Measurements from ENCODE around the gene CTIF. TPM values are rescaled to one million over a fixed set of nuclear protein-coding genes. Genes with fewer than 3 reads are reported as not detected.

Gene CTIF
- total RNA-seq, 1 donor from 2014 or later: 15.0 TPM

DNA sequence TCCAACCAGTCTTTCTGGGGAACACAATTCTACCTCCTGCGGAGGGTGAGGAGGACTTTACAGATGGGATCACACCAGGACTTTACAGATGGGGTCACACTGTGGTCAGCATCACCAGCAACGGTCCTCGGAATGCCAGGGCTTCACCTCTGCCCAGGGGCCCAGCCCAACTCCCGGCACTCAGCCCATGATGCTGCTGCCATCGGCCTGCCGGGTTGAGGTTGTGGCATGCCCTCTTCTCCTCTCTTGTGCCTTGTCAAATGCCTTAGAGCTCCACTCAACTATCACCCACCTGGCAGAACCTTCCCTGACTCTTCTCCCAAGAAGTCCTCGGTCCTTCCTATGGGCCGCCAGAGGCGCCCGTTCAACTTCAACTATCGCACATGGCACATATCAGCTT is 166.7 kb downstream of the CTIF start:
- TF ChIP-seq, protein P1, sequence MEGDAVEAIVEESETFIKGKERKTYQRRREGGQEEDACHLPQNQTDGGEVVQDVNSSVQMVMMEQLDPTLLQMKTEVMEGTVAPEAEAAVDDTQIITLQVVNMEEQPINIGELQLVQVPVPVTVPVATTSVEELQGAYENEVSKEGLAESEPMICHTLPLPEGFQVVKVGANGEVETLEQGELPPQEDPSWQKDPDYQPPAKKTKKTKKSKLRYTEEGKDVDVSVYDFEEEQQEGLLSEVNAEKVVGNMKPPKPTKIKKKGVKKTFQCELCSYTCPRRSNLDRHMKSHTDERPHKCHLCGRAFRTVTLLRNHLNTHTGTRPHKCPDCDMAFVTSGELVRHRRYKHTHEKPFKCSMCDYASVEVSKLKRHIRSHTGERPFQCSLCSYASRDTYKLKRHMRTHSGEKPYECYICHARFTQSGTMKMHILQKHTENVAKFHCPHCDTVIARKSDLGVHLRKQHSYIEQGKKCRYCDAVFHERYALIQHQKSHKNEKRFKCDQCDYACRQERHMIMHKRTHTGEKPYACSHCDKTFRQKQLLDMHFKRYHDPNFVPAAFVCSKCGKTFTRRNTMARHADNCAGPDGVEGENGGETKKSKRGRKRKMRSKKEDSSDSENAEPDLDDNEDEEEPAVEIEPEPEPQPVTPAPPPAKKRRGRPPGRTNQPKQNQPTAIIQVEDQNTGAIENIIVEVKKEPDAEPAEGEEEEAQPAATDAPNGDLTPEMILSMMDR (IDR thresholded peaks at IDR 0.05; ENCODE audit: insufficient read depth, low read length, severe bottlenecking): no peak
- peaks cover 2% of the 10 kb centered on the region for H3K36me3 ChIP-seq (ENCODE audit: control insufficient read depth, insufficient read depth, low read length)
- H3K4me3 ChIP-seq (ENCODE audit: low read depth, low read length): no peak overlapping the region
- FAIRE-seq (no peak), DNase-seq (ENCODE audit: low read depth) (no peak)
- no peaks in the 10 kb centered on the region for H3K27me3 ChIP-seq (ENCODE audit: control insufficient read depth, insufficient read depth, low read length)

GRCh38 chr18:48706731-48707130 is 167.9 kb downstream of the CTIF start:
- H3K4me3 ChIP-seq (ENCODE audit: low read depth, low read length): no peak overlapping the region
- FAIRE-seq (no peak), DNase-seq (ENCODE audit: low read depth) (no peak)
- TF ChIP-seq, protein P1 (IDR thresholded peaks at IDR 0.05; ENCODE audit: insufficient read depth, low read length, severe bottlenecking): no peak
- H3K36me3 ChIP-seq (ENCODE audit: control insufficient read depth, insufficient read depth, low read length): peaks cover 5% of the 10 kb centered on the region
- H3K27me3 ChIP-seq (ENCODE audit: control insufficient read depth, insufficient read depth, low read length): no peaks in the 10 kb centered on the region

- FAIRE-seq (no peak), DNase-seq (ENCODE audit: low read depth) (no peak)
- TF ChIP-seq, protein P1 (IDR thresholded peaks at IDR 0.05; ENCODE audit: insufficient read depth, low read length, severe bottlenecking): no peak
- Histone ChIP-seq H3K36me3 (ENCODE audit: control insufficient read depth, insufficient read depth, low read length) (peaks cover 7% of the 10 kb centered on the region), H3K4me3 (ENCODE audit: low read depth, low read length) (no peak overlapping the region), H3K27me3 (ENCODE audit: control insufficient read depth, insufficient read depth, low read length) (no peaks in the 10 kb centered on the region)
Observed at GRCh38 chr18:48707636-48708296, 168.9 kb downstream of the CTIF start.

DNA sequence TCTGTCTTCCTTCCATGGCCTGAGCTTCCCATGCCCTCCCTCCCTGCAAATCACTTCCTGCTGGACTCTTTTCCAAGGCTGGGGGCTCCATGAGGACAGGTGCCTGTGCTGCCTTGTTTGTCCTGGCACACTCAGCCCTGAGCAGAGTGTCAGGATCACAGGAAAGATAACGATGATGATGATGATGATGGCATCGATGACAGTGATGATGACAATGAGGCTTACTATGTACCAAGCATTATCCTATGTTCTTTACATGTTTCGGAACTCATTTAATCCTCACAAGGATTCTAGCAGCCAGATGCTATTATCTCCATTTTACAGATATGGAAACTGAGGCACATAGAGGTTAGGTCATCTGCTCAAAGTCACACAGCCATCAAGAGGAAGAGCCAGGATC is 170.0 kb downstream of the CTIF start:
- TF ChIP-seq, protein P1 (IDR thresholded peaks at IDR 0.05; ENCODE audit: insufficient read depth, low read length, severe bottlenecking): no peak
- Histone ChIP-seq H3K4me3 (ENCODE audit: low read depth, low read length) (no peak overlapping the region), H3K36me3 (ENCODE audit: control insufficient read depth, insufficient read depth, low read length) (peaks cover 9% of the 10 kb centered on the region), H3K27me3 (ENCODE audit: control insufficient read depth, insufficient read depth, low read length) (no peaks in the 10 kb centered on the region)
- no peak for FAIRE-seq
- DNase-seq (ENCODE audit: low read depth): no peak

DNA sequence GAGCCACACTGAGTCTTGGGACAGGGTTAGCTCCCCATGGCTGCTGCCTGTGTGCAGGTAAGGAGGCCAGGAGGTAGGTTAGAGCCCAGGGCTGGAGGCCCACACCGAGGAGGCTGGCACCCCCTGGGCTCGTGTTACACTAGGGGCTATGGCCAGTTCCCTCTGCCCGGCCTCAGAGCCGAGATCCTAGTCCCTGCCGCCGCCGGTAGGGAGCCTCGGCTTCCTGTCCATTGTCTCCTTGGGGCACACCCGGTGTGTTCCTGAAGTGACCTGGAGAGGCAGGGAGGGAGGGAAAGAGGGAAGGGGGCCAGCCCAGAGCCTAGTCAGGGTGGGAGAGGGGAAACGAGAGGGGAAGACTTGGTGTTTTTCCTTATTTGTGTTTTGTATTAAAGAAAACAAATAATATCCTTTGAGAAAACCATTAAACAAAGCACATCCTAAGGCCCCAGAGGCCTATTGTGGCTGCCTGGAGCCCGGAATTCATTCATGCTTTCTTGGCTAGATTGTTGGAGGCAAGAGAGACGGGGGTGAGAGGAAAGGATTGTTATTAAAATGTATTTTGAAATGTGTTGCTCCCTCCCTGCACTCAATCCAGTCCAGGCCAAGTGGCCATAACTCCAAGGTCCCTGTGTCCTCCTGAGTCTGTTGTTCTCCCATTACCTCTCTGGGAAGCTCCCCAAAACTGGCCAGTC is 170.7 kb downstream of the CTIF start:
- DNase-seq (ENCODE audit: low read depth) (no peak), FAIRE-seq (no peak)
- H3K36me3 ChIP-seq (ENCODE audit: control insufficient read depth, insufficient read depth, low read length): peaks cover 9% of the 10 kb centered on the region
- no peak overlapping the region for H3K4me3 ChIP-seq (ENCODE audit: low read depth, low read length)
- no peaks in the 10 kb centered on the region for H3K27me3 ChIP-seq (ENCODE audit: control insufficient read depth, insufficient read depth, low read length)
- TF ChIP-seq, protein P1 (IDR thresholded peaks at IDR 0.05; ENCODE audit: insufficient read depth, low read length, severe bottlenecking): no peak
